HG03460 (cell line): ENCODE data around the gene N4BP3.
"Not testable (repeated sequence)": the region's sequence is repeated elsewhere in the genome, so short reads cannot be mapped to it uniquely, and the experiment has no call there.

Experiments
- ATAC-seq: cut with Tn5 transposase; IDR thresholded peaks from one replicate; pipeline ENCODE4 v1.9.1; 2021; ENCODE audit not compliant: unreplicated experiment

N4BP3 gene

GRCh38 chr5:178121391-178122276 is 8.3 kb downstream of the N4BP3 start:
- ATAC-seq: no peak

DNA sequence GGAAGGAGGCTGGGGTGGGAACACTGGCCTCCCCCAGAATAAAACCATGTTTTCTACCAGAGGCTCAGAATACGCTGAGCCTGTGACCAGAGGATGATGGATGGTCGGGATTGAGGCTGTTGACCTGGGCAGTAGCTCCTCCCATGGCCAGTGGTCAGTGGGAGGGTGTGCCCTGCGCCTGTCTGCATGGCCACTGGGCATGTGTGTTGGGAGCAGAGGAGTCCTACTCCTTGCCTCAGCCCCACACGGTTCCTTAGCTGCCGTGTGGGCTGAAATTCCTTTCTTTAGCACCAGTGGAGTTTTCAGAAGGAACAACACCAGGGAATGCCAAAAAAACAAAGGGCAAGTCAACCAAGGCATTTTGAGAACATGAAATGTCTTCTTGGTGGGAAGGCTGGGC is 9.0 kb downstream of the N4BP3 start:
- no peak for ATAC-seq

GRCh38 chr5:178123094-178123965 is 10.0 kb downstream of the N4BP3 start:
- no peak for ATAC-seq

GRCh38 chr5:178123966-178124925 is 10.9 kb downstream of the N4BP3 start:
- ATAC-seq: no peak

DNA sequence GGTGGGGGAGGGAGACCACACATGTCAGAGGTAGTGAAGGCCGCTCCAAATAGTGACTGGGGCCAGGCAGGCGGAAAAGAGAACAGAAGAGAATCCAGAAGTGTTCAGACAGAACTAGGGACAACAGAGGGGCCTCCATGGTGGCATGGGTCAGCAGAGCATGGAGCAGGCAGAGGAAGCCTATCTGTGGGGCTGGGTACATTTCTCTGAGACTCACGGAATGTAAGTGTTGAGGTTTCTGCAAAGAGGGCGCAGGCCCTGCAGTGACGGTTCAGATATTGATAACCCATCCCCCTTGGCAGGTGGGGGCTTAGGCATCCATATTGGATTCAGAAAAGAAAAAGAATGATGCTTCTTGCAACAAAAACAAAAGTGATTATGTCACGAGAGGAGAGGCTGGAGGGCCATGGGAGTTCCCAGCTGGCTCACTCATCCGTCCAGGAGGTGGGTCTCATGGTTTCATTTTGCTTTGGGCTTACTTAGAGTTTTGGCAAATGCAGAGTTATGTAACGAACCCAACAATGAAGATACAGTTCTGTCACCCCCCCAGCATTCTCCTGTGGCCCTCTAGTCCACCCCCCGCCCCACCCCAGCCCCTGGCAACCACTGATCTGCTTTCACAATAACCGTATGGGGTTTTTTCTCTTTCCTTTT is 12.0 kb downstream of the N4BP3 start:
- no peak for ATAC-seq

DNA sequence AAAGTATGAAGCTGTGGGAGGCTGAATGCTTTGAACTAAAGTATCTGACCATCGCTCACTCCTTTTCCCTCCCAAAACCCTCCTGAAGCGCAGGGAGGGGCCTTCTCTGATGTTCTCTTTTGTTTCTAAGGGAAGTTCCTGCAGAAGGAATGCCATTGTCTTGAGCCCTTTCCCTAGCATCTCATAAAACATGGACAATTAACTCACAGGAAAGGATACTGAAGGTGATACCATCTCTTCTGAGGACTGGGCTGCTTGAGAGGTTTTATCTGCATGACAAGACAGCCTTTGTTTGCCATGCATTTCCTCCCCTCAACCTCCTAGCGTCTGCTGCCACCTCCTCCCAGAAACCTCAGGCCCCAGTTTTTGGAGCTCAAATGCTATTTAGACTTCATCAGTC is 13.2 kb downstream of the N4BP3 start:
- ATAC-seq: no peak

DNA sequence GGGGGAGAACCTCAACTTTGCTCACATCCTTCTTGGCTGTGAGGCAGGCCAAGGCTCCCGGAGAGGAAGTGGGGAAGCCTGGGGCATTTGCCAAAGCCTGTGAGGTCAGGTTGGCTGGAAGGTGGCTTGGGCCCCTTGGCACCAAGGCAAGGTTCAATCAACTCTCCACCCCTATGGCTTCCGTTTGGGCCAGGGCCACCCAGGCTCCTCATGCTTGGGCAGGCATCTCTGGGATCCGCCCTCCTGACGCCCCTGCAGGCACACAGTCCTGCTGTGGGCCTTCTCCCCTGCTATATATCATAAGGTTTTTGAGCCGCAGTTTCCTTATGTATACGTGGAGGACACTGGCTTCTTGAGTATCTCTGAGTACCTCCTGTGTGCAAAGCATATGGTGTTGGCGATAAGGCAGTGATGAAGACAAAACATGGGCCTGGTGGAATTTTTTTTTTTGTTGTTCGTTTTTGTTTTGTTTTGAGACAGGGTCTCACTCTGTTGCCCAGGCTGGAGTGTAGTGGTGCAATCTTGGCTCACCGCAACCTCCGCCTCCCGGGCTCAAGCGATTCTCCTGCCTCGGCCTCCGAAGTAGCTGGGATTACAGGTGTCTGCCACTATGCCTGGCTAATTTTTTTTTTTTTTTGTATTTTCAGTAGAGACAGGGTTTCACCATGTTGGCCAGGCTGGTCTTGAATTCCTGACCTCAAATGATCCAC is 14.1 kb downstream of the N4BP3 start:
- ATAC-seq: not testable (repeated sequence)

- ATAC-seq: no peak
Measured at GRCh38 chr5:178129296-178129695, 16.0 kb downstream of the N4BP3 start.

DNA sequence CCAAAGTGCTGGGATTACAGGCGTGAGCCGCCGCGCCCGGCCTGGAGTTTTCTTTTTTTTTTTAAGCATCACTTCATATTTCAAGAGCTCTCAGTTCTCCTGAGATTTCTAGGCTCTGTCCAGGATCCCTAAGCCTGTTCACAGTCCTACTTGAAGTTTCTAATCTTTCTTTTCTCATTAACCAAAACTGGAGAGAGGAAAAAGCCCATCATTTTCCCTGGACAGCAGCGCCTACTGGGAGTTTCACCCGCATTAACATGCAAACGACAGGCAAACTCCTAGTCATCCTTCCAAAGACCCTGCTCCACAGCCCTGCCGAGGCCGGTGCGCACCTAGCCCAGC is 16.9 kb downstream of the N4BP3 start:
- not testable (repeated sequence) for ATAC-seq

DNA sequence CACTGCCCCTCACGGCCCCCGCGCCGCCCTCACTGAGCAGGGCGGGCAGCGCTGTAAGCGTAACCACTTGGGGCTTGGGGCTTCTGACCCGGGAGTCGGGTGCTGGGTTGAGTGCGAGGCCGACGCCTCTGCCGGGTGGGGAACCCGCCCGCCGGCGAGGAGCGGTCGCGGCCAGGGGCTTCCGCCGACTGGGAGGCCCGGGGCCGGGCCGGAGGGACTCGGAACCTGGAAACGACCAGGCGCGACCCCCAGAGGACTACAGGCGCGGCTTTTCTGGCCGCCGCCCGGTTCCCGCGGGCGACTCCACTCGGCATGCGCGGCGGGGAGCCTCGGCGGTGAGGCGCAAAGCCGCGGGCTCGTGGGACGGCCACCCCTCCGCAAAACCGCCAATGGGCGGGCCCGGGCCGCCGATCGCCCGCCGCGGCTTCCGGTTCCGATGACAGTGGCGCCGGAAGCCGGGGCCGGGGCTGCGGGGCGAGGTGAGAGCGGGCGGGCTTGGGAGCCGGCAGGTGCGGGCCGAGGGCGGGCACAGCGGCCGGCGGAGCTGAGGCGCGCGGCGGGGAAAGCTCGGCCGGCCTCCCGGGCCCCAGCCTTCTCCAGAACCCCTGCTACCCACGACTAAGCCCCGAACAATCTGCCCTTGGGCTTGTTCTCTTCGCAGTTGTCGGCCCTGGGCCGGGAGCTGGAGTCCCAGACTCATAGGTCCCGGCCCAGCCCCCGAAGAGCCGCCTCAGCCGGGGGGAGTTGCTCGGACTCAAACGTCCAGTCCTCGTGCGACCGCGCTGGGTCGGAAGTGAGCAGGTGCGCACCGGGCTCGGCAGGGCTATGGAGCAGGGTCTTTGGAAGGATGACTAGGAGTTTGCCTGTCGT is 17.5 kb downstream of the N4BP3 start, which contains the start of gene RMND5B:
TSS of gene RMND5B (plus strand) at position 439 of the 870 bp plus-strand sequence. CDS start 7,106 bp downstream, outside the sequence.
- ATAC-seq: peak; percentile 91

- ATAC-seq: no peak
Measured at GRCh38 chr5:178131446-178131996, 18.2 kb downstream of the N4BP3 start.

GRCh38 chr5:178136990-178137389 is 23.7 kb downstream of the N4BP3 start:
- no peak for ATAC-seq

GRCh38 chr5:178137991-178138390 is 24.7 kb downstream of the N4BP3 start:
- no peak for ATAC-seq

- no peak for ATAC-seq
Measured at GRCh38 chr5:178141550-178141949, 28.2 kb downstream of the N4BP3 start.

- no peak for ATAC-seq
Measured at GRCh38 chr5:178142642-178143041, 29.3 kb downstream of the N4BP3 start.

DNA sequence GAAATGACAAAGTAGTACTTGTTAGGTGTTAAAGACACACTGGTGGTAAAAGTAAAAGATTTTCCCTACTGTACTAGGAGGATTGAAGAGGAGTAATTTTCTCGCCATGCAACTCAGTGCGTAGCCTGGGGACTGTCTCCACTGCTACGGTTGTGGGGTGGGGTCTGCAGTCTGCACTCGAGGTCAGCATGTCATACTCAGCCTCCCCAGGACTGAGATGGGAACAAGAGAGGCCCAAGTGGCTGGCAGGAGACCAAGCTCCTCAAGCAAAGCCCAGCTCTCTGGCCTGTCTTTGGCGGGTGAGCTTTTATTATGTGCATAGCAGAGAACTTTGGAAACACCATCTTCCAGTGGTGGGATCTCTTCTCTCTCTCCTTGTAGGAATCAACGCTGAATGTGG is 29.9 kb downstream of the N4BP3 start:
- no peak for ATAC-seq

DNA sequence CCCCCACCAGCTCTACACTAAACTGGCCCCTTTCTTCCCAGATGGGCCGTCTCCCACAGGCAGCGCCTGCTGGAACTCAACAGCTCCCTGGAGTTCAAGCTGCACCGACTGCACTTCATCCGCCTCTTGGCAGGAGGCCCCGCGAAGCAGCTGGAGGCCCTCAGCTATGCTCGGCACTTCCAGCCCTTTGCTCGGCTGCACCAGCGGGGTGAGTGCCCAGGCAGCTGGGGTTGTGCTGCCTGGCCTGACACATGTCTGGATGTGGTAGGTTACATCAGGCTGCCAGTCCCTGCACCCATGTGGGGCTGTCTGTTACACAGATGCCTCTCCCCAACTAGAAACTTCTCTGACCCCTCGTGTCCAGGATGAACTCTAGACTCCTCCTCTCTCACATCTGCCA is 30.6 kb downstream of the N4BP3 start:
- no peak for ATAC-seq
